ENCODE data around the gene GATA5.

GRCh38 chr20:62463651-62464424, 12.0 kb downstream of the GATA5 start:
- no peak for TF ChIP-seq EZH2 (IDR thresholded peaks at IDR 0.05; ENCODE audit: borderline replicate concordance, control insufficient read depth, low read depth, low read length)
- TF ChIP-seq PML (IDR thresholded peaks at IDR 0.05; ENCODE audit: low read length): no peak
- no peak for TF ChIP-seq CTCF (IDR thresholded peaks at IDR 0.05 in 2 of 3, conservative IDR thresholded peaks at IDR 0.05 in 1 of 3; ENCODE audit: control insufficient read depth in 2 of 3, extremely low read depth in 1 of 3, insufficient read depth in 1 of 3, low read depth in 3 of 3, low read length in 3 of 3)
- no peak for TF ChIP-seq RAD21 (IDR thresholded peaks at IDR 0.05; ENCODE audit: insufficient read depth, low read depth, low read length)
- TF ChIP-seq CBX3 (IDR thresholded peaks at IDR 0.05; ENCODE audit: borderline replicate concordance, low read depth): no peak
- no peak for TF ChIP-seq KDM1A (IDR thresholded peaks at IDR 0.05; ENCODE audit: borderline replicate concordance)
- no peak for TF ChIP-seq ZNF24 (IDR thresholded peaks at IDR 0.05)
- no peak for TF ChIP-seq ELK1 (IDR thresholded peaks at IDR 0.05; ENCODE audit: low read depth, low read length)
- TF ChIP-seq YY1 (IDR thresholded peaks at IDR 0.05; ENCODE audit: low read depth, low read length): no peak
- no peak for TF ChIP-seq REST (IDR thresholded peaks at IDR 0.05; ENCODE audit: low read depth, low read length)
- no peak for TF ChIP-seq PKNOX1 (IDR thresholded peaks at IDR 0.05)
- TF ChIP-seq POLR2AphosphoS5 (IDR thresholded peaks at IDR 0.05; ENCODE audit: low read length): no peak
